Kasumi-1 (cell line): Measurements from ENCODE around the gene ZNF831.
A peak's percentile ranks its signal among the peaks of the same experiment; 100 is the strongest.

Experiments
- DNase-seq, 2 experiments: peaks; one replicate each; lab custom pipeline; 2025; lab: John Stamatoyannopoulos, UW

ZNF831 gene

GRCh38 chr20:59214606-59215547 is 51.3 kb downstream of the ZNF831 start:
- DNase-seq, result no peak

GRCh38 chr20:59217173-59217572 is 53.6 kb downstream of the ZNF831 start:
- no peak for DNase-seq

DNA sequence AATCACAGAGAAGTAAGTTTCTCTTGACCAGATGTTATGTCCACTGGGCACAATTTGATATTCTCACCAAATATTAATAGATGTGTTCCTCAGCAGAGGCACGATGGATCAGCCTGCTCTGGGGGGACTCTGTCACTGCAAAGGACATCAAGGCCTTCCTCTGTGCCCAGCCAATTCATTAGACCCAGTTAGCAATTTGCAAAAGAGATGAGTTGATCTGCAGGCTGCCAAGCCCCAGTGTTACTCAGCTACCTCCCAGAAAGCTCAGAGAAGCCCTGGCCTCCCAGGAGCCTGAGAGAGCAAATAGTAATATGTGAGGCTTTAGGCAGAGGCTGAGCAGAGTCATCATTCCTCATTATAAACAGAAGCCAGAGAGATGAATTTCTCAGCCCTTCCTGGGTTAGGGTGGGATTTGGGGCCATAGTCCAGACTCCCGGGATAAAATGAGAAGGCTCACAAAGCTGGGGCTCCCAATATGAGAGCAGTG is 54.2 kb downstream of the ZNF831 start:
- DNase-seq, result no peak

- no peak for DNase-seq
These were observed 55.6 kb downstream of the ZNF831 start for GRCh38 chr20:59219211-59219610.

DNA sequence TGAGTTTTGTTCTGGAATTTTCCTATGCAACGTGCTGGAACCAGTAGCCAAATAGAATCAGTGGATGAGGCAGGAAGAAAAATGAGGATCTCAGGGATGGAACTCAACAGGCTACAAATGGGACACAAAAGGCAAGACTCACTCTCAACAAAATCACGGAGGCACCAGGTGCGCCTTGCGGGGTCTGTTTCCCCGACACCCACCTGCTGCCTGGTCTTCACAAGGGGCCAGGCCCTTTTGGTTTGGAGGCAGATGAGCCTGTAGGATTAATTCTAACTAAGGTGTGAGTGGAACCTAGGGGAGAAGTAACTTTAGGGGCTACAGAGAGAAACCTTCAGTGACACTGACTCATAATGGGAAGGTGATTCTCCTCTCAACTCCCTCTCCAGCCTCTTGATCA is 56.5 kb downstream of the ZNF831 start:
- DNase-seq, result no peak

GRCh38 chr20:59221049-59221706 is 57.6 kb downstream of the ZNF831 start:
- DNase-seq, result no peak

DNA sequence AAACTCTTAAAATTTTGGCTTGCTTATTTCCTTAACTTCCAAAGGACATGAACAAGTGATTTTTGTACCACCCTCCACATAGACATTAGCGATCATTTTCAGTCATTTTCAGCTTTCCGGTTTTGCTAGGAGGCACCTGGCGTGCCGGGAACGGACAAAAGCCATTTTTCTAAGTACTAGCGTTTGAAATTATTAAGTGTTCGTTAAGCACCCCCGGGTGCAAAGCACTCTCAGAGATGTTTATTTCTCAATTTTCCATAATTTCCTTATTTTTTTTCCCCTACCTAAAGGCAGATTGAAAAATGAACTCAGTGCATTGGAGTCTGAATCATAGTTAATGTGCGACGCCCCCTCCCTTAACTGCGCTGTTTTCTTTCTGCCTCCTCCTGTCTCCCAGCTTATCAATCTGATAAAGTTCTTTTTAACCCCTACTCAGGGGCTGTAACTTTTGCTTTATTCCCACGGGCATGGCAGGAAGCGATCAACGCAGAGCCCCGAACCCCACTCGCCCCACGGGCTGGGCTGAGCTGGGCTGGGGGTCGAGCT is 58.2 kb downstream of the ZNF831 start:
- DNase-seq, result no peak

DNA sequence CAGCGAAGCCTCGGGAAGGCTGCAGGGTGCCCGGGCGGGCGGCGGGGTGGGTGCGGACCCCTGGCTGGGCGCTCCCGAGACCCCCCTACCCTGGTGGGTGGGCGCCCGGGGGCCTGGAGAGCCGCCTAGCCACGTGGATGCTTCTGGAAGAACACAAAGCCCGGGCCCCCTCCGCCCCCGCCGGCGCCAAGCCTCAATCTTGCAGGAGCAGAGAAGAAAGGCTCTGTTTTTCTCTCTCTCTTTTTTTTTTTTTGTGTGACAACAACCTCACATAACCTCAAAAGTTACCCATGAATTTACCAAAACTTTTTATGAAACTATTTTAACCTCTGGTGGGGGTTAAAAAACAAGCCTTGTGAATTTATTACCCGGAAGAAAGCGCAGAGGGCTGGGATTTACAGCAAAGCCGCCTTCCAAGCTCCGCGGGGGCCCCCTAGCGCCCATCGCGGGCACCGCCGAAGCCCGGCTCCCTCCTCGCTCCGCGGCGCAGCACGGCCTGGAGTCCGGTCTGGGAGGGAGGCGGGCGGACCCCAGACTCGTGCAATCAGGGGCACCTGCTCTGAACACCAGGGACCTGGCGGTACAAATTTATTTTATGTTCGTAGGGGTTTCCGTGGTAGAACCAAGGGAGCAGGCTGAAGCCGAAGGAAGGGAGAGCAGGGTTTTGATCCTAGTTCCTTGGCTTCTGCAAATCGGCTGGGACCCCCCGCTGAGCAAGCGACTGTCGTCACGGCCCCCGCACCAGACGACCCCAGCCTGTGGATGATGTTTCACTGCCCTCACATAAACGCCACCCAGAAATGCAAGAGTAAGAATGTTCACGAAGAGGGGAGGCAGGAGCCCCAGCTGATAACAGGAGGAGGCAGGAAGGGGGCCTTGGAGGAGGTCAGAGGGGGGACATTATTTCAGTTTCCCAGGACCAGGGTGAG is 58.9 kb downstream of the ZNF831 start:
- DNase-seq, result peak; percentile 61 to 62

DNA sequence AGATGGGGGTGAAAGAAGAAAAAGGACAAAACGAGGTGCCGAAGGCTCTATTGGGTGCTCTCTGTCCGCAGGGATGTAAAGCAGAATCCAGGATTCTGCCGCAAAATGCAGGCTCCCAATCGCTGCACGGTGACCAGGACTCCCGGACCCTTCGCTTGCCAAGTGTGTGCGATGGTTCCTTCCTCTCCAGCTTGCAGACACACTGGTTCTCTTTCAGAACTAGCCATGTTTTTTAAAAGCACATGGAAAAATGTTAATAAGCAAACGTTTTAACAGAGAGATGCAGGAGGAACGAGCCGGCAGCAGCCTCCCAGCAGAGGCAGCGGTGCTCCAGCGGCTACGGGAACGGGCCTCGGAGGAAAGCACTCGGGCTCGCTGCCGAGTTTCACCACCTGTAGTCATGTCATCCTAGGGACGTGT is 59.6 kb downstream of the ZNF831 start:
- DNase-seq, result peak in 1 of 2 experiments; percentile 14

DNA sequence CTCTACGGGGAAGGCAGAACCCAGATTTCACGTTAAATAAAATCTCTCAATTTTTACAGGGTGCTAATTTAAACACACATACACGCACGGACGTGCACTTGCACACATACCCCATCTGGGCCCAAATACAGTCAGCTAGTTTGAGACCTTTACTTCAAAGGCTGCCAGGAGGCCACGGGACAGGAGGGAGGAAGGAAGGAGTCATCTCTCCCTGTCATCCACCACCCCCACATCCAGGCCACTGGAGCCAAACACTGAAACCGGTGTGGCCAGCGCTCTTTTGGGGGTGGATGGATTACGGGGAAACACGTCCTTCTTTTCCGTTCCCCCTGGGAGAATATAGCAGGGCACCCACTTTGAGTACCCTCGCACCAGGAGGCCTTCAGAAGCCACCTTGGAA is 60.1 kb downstream of the ZNF831 start:
- DNase-seq, result no peak

GRCh38 chr20:59224236-59224635 is 60.6 kb downstream of the ZNF831 start:
- DNase-seq, result no peak

DNA sequence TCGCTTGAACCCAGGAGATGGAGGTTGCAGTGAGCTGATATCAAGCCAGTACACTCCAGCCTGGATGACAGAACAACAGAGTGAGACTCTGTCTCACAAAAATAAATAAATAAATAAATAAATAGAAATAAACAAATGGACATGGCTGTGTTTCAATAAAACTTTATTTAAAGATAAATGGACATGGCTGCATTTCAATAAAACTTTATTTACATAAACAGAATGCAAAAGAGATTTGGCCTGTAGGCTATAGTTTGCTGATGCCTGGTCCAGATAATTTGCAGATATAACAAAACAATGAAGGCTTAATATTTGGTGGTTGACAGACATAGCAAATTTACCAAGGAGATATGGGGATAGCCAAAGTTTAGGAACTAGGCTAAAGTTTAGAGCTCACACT is 66.8 kb downstream of the ZNF831 start:
- no peak for DNase-seq

DNA sequence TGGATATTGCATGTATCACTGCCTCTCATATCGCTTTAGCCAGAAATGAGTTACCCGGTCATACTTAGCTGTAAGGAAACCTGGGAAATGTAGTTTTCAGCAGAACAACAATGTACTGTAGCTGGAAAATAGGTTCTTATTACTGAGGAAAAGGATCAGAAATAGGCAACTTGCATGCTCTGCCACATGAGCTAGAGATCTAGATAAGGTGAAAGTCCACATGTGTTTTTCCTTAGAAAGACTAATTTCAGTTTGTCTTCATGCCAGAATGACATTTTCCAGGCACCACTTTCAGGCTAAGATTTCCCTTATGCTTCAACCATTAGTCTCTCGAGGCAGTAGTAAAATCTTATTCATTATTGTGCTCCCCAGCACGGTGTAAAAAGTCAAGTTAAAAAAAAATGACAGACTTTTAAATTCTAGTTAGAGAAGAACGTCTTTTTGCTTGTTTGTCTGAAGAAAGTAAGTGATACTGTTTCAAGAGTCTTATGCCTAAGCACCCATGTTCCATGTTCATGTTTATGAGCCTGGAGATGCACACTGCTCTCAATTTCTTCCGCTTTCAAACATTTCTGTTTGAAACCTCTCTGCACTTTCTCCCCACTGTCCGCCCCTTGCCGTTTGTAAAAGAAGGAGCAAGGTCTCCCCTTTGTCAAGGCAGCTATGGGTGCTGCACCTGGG is 67.6 kb downstream of the ZNF831 start:
- no peak for DNase-seq

DNA sequence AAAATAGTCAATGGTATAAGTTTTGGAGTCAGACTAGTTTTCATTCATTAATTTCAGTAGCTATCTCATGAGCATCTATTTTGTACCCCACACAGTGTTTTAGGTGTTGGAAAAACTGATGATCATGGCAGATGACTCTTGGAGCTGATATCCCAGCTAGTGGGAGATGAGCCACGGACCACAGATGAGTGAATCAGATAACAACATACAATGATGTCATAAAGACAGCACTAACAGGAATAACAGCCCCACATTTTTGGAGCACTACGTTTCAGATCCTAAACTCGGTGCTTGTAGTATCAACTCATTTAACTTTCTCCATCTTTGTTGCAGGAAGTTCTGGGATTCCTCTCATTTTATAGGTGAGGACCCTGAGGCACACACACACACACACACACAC is 69.0 kb downstream of the ZNF831 start:
- no peak for DNase-seq

DNA sequence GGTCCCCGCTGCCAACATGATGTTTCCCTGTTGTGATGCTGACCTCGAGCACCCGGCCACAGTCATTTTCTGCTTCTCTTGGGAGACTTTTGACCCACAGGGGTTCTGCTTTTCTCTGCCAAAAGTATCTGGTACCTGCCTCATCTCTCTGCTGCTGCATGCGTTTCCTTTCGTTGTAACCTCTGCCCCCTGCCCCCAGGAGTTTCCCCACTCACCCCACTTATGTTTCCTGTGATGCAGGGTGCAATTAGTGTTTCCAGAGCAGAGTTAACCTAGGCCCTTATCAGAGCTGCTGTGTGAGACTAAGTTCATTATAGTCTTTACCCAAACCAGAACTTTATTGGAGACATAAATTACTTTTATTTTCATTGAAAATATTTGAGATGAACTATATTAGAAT is 71.6 kb downstream of the ZNF831 start:
- no peak for DNase-seq

- no peak for DNase-seq
These were observed 76.4 kb downstream of the ZNF831 start for GRCh38 chr20:59240006-59240405.

GRCh38 chr20:59242714-59243626 is 79.3 kb downstream of the ZNF831 start:
- no peak for DNase-seq

GRCh38 chr20:59246691-59247400 is 83.2 kb downstream of the ZNF831 start:
- no peak for DNase-seq
